Choroid plexus epithelial cell (primary cell): ENCODE data around the gene TMPRSS13.
"Not testable (repeated sequence)": the region's sequence is repeated elsewhere in the genome, so short reads cannot be mapped to it uniquely, and the experiment has no call there.

Experiments
- DNase-seq: peaks from one replicate; pipeline ENCODE4 v3.0.0-alpha.2; 2010; ENCODE audit warnings: low read depth
- H3K4me3 ChIP-seq: 2 replicates; pipeline ENCODE4 v1.5.1; 2011; ENCODE audit warnings: low read depth, mild to moderate bottlenecking, control low read depth, low read length, moderate library complexity
- CTCF ChIP-seq: conservative IDR thresholded peaks from 2 replicates; pipeline ENCODE4 v1.5.1; 2011; ENCODE audit warnings: low read depth, mild to moderate bottlenecking, control low read depth, inconsistent platforms, low read length, moderate library complexity

The TMPRSS13 gene

DNA sequence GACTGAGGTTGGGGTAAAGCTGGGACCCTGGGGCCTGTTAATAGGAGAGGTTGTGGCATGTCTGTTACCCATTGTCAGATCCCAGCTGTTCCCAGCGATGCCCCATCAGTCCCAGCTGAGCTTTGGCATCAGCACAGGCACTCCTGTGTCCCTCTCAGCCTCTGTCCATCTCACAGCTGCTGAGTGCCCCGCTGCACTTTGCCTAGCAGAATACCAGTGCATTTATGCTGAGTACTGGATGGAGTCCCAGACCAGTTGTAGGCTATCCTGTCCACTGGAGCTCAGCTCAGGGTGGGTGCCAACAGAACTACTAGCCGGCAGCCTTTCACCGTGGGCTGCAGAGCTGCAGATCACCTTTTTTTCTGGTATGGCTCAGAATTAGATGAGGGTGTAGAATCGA, 62.7 kb downstream of the TMPRSS13 start:
- no peak overlapping the region for H3K4me3 ChIP-seq
- DNase-seq, result no peak
- TF ChIP-seq CTCF, result no peak

GRCh38 chr11:117865546-117865945, 63.7 kb downstream of the TMPRSS13 start:
- not testable (repeated sequence) for DNase-seq, H3K4me3 ChIP-seq

- no peak for TF ChIP-seq CTCF
- no peak overlapping the region for H3K4me3 ChIP-seq
- DNase-seq, result no peak
Observed at GRCh38 chr11:117863383-117863782, 65.8 kb downstream of the TMPRSS13 start.

DNA sequence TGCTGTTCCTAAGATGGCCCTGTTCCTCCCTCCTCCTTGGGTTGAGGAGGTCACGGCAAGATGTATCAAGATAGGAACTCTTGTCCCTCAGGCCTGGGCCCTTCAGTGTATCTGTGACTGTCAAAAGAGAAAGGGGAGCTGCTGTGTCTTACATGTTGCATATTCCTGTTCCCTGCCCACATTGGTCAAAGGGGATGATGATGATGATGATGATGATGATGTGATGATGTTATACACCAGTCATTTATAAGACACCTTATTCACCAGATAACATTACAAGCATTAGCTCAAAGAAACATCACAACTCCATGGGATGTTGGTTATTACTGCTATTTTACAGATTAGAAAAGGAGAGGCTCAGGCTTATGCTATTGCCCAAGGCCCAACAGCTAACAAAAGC, 66.4 kb downstream of the TMPRSS13 start:
- no peak for DNase-seq
- no peak for TF ChIP-seq CTCF
- no peak overlapping the region for H3K4me3 ChIP-seq

GRCh38 chr11:117862019-117862725, 67.0 kb downstream of the TMPRSS13 start:
- DNase-seq, result no peak
- H3K4me3 ChIP-seq, result no peak overlapping the region
- TF ChIP-seq CTCF, result no peak

DNA sequence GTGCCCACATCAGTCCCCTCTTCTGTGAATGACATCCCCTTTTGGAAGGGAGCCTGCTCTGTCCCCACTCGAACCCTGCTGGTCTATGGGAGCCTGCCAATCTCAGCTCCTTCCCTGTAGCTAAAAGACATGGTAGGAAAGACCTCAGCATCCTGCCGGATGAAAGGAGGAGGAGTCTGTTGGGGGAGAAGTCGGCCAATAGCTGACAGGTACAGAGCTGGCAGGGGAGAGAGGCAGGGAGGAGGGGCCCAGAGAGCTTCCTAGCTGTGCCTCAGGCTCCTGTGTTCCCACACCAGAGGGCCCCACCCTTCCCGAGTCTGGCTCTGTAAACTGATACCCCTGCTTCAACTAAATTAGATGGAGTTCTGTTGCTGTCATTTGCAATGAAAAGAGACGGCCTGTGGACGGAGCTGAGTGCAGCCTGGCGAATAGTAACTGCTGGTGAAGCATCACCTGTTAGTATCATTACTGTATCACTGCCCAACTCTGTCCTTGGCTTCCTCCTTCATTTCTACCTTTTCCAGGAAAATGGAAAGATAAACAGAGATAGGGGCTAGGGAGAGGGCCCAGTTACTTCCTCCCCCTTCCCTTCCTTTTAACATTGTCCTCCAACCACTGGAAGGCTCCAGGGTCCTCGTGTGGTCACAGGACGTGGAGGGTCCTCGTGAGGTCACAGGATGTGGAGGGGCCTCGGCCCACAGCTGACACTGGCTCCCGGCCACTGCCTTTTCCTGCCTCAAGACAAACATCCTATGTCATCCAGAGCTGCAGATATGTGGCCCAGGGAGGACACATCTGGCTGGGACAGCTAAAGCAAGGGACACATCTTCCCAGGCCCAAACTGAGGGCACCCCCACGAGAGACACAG, 67.8 kb downstream of the TMPRSS13 start:
- TF ChIP-seq CTCF, result no peak
- DNase-seq, result peak; percentile 26
- H3K4me3 ChIP-seq, result no peak overlapping the region

DNA sequence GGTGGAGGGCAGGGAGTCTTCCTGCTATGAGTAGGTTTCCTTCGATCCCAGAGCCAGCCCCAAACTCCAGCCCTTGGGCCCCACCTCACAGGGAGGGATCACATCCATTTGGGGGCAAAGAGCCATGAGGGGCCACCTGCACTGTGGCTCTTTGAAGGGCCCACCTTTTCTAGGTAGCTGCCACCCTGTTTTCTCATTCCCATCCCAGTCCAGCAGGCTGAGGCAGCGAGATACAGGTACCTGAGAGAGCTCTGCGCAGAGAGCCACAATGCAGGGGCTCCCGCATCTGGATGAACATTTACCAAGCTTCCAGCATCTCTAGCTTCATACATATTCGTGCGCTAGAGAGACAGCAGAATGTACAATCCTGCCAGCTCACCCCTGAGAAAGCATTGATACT, 69.1 kb downstream of the TMPRSS13 start:
- no peak overlapping the region for H3K4me3 ChIP-seq
- TF ChIP-seq CTCF, result no peak
- DNase-seq, result no peak
